GM19328 (cell line): ENCODE results near the gene KLHL41.
A peak's percentile ranks its signal among the peaks of the same experiment; 100 is the strongest.

Source experiments
- ATAC-seq: cut with Tn5 transposase; IDR thresholded peaks from one replicate; pipeline ENCODE4 v1.9.1; 2021; ENCODE audit warnings: mild to moderate bottlenecking, moderate library complexity; ENCODE audit not compliant: unreplicated experiment

KLHL41 gene

DNA sequence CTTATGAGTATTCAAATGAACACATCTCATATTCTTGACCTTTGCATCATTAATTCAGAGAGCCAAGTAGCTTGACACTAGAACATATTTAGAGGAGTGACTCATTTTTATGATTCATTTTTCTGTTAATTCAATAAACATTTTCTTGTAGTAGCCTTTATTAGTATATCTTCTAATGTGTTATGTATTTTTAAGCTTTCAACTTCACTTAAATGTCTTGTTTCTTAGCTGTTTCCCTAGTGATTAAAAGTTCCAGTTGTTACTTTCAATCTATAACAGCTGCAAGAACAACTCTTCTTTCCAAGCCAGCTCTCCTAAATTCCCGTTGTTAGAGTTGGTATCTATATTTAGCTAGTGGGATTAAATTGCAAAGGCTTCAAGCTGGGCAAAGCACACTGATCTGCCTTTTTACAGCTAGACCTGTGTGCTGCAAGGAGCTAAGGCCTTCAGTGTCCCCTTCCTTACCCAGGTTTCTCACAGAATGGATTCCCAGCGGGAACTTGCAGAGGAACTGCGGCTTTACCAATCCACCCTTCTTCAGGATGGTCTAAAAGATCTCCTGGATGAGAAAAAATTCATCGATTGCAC is at the start of gene KLHL41:
TSS of gene KLHL41 (plus strand) at position 405 of the 588 bp plus-strand sequence. CDS start at position 482, 77 bp downstream.
- no peak for ATAC-seq

DNA sequence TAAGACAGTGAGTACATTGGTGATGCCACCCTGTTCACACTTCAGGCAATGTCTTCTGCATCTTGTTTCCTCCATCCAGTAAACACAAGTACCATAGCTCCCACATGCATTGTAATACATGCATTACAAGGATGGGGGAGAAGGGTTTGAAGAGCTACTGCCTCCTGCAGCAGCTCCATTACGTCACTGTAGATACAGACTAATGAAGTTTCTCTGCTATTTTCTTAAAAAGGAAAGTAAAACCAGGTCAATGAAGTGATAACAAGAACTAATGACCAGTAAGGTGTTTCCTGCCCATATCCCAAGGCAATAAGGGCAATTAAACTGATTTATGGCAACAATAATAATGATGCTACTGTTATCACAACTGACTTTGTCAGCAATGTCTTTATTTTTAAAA is 48.4 kb upstream of the KLHL41 start:
- no peak for ATAC-seq

DNA sequence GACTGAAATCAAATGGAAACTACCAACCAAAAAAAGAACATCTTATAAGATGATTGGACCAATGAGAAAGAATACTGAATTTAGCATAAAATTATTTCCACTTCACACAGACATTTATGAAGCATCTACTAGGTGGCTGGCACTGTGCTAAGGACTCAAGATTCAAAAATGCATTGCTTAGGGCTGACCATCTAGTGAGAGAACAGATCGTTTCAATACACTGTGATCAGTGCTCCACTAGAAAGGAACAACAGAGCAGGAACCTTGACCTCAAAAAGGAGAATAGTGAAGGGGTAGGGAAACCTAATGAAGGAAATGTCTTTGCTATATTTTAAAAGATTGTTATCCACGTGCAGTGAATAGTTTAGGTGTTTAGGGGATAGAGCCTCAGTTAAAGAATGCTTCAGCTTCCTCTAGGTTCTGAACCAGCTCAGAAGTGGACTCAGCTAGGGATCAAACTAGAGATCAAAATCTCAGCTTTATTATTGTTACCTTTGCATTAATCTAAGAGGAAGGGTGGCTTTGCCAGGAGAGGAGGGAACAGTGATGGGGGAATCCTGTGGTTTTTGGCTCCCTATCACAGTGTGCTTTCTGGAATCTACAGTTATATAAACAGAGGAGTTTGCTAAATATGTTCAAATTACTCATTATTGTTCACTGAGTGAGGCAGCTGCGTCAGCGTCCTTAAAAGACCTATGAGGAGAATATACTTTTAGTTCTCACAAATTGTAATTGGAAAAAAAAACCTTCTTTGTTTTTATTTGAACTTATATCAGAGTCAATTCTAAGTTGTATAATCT is 46.4 kb upstream of the KLHL41 start:
- ATAC-seq, result no peak

DNA sequence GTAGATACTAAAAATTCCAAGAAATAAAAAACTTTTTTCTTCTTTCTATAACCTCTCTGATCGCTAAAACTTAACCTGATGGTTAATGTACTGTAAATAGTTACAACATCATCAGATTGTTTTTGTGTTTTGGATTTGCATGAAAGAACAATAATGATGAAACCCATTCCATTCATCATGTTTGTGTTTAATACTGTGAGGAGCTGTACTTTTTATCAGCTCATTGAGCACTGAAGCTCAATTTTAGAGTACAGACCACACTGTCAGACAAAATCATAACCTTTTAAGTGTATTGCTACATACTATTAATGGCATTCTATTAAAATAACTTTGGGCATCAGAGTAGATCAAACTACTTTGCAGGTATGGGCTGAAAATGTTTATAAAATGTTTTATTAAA is 45.0 kb upstream of the KLHL41 start:
- no peak for ATAC-seq

DNA sequence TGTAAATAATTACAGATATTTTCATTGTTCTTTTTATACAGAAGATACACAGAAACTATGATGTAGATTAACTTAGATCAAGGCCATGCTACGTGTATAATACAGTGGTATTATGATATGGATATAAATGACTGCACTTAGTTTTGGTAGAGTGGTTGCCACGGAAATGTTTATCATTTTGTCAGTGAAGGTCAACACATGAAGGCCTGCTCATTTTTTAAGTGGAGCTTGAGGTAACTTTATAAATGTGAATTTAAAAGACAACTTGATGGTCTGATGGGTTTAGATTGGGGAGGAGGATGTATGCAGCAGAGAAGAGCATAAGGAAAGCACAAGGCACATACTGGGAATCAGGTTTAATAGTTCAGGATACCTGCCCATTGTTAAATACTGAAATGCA is 44.6 kb upstream of the KLHL41 start:
- ATAC-seq, result no peak

DNA sequence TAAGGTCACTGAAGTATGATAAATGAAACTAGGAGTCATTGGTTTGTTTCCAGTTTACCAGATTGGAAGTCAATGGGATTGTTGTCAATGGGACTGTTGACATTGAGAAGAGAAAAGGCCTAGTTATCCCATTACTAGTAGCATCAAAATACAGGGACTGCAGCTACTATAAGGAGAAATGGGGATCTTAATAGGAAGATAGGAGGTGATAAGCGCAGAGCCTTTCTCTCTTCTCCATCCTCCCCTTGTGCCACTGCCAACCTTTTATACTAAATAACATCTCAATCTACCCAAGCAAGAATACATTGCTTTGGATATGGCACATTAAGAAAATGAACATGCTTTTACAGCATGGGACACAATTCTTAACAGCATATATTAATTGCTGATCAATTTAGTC is 40.7 kb upstream of the KLHL41 start:
- ATAC-seq, result no peak

DNA sequence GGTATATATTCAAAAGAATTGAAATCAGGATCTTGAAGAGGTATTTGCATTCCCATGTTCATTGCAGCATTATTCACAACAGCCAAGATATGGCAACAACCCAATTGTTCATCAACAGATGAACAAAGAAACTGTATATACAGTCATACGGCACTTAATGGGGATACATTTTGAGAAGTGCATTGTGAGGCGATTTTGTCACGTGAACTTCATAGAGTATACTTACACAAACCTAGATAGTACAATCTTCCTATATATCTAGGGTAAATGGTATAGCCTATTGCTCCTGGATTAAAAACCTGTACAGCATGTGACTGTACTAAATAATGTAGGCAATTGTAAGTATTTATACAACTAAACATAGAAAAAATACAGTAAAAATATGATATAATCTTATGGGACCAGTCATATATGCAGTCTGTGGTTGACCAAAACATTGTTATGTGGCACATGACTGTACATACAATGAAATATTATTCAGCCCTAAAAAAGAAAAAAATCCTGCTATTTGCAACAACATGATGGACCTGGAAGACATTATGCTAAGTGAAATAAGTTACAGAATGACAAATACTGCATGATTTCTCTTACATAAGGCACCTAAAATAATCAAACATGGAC is 39.4 kb upstream of the KLHL41 start:
- ATAC-seq, result no peak

DNA sequence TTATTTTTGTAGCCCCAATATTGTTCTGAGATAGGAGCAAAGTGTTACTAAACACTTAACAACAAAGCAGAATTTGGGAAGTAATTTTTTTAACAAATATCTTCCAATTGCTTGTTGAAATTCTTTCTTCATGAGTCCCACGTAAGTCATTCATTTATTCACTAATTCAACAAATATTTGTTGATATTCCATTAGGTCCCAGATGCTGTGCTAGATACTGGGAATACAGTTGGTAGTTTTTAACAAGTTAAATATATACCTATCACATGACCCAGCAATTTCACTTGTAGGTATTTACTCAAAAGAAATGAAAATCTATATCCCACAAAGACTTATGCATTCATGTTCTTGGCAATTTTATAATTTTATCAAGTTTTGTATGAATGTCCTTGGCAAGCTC is 37.3 kb upstream of the KLHL41 start:
- no peak for ATAC-seq

DNA sequence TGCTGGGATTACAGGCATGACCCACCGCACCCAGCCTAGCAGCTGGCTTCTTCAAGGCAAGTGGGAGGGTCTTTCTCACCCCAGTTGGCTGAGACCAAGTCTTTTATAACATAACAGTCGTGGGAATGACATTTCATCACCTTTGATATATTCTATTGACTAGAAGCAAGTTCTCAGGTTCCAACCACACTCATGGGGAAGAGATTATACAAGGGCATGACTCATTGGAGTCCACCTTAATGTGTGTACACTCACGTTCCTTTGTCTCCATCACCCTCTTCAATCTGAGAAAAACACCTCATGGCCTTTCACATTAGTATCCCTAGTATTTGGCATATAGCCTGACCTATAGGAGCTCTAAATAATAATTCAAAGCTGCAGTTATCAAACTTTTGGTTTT is 33.0 kb upstream of the KLHL41 start:
- ATAC-seq, result no peak

DNA sequence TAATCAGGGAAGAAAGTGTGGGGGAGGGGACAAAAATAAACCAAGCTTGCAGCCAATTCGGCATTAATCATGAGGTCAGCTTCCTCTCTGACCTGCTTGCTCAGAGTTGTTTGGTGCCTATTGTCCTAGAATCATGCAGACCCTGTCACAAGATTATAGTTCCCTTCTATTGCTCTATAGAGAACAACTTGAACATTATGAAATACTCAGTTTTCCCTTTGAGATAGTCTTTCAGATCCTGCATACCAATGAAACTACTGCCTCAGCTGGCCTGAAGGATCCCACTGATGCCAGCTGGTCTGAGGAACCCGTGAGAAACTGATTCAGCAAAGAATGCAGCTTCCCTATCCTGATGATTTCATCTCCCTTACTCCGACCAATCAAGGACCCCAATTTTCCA is 31.2 kb upstream of the KLHL41 start:
- no peak for ATAC-seq

DNA sequence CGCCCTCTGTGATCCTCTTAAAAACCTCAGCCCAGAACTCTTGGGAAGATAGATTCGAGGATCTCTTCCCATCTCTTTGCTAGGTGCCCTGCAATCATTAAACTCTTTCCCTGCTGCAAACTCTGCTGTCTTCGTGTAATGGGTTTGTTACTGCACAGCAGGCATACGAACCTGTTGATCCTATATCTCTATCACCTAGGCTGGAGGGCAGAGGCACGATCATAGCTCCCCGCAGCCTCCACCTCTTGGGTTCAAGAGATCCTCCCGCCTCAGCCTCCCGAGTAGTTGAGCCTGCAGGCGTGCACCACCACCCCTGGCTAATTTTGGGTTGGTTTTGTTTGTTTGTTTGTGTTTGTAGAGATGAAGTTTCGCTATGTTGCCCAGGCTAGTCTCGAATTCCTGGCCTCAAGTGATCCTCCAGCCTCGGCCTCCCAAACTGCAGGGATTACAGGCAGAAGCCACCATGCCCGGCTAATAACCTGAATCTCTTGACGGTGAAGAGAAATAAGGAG is 30.7 kb upstream of the KLHL41 start:
- no peak for ATAC-seq

DNA sequence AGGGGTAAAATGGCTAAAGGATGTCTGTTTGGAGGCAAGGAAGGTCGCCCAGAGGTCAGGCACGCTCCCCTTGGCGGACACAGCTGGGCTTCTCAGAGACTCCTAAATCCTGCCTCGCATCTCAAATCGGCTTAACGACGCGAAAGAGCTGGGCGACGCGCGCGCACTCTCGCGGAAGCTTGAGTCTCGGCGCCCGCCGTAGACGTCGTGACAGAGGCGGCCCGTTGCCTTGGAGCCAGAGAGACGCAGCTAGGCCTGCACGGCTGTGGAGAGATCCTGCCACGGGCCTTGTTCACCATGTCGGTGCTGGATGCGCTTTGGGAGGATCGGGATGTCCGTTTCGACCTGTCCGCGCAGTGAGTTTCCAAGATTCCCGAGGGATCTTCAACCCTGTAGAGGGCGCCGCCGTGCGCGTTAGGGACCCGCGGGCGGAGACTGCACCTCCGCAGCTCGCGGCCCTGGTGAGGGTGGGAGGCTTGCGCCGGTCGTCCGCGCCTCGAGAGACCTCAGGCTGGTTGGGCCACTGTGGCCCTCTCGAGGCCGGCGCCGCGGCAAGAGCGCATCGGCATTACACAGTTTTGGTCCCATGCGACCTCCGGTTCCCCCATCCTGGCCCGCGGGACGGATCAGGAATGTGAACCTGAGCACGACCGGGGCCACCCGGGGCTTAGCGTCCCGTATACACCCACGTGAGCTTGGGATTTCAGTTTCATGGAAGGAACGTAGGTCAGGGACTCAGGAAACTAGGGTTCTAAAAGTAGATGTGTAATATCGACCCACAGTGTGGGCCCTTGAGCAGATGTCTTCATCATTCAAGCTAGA is 30.0 kb upstream of the KLHL41 start, which contains the start of gene BBS5:
TSS of gene BBS5 (plus strand) at position 238 of the 822 bp plus-strand sequence. CDS start at position 298, 60 bp downstream.
- ATAC-seq, result peak; percentile 97

DNA sequence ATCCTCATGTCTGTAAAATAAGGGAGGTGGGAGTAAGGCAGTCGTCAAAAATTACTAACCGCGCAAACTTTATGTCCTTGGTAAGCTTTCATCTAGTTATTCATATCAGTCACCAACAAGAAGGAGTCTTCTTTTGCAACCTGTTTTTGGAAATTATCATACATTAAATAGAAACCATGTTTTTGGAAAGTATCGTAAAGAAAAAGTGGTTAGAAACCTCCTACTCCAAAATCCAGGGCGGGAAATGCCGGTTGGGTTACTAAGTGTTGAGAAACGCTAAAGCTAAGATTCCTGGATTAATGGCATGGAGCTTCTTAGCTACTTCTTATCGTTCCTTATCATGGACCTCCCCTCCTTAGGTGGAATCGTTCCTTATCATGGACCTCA is 29.4 kb upstream of the KLHL41 start:
- ATAC-seq, result no peak

DNA sequence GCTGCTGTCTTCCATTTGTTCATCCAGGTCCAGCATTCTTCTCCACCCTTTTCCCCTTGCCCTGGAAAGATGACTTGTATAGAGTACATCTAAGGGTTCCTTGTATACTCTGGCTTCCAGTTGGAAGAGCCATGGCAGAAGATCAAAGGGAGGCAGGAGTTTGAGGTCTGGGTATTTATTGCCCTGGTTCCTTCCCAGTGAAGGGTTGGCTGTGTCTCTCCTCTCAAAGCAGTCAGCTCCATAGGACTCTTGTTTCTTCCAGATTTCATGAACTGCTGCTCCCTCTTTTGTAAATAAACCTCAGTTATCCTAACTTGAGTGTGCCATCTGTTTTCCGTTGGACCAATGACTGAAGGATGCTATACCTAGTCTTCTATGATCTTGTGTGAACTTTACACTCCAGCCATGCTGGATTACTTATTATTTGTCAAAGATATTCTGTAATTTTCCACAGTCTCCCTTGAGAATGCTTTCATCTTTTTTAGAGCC is 23.8 kb upstream of the KLHL41 start:
- no peak for ATAC-seq

DNA sequence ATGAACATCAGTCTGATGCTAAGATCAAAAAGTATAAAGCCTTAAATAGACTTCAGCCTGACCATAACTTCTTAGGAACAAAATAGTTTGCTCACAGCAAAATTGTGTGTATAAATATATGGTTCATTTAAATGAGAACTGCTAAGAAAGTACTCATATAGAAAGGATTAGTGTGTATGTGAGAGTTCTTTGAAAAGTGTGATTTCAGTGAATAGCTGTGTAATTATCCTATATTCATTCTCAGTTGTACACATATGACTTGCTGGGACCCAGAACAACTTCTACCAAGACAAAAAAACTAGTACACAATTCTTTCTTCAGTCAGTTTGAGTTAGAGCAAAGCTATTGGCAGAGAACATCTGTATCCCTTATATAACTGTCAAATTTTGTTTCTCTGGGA is 23.0 kb upstream of the KLHL41 start:
- no peak for ATAC-seq

DNA sequence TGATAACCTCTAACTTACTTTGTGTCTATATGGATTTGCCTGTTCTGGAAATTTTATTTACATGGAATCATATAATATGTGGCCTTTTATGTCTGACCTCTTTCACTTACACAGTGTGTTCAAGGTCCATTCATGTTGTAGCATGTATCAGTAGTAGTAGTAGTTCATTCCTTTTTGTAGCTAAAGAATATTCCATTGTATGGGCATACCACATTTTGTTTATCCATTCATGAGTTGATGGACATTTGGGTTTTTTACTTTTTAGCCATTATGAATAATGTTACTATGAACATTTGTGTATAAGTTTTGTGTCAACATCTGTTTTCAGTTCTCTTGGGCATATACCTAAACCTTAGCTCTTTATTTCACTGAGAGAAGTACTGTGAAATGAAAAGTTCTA is 18.7 kb upstream of the KLHL41 start:
- ATAC-seq, result no peak

DNA sequence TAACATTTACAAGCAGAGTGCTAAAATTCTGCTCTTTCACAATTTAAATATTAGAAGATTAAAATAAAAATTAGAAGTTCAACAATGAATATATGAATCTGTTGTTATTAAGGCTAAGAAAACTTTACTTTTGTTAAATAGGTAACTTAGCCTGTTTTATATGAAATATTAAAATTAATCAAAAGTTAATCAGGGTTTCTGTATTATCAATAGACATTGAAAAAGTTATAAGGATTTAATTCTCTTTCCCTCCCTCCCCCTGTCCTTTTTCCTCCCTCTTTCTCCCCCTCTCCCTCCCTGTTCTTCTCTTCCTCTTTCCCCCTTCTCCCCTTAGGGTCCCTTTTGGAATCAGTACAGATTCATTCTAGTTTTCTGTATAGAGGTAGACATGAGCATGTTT is 18.1 kb upstream of the KLHL41 start:
- ATAC-seq, result no peak

DNA sequence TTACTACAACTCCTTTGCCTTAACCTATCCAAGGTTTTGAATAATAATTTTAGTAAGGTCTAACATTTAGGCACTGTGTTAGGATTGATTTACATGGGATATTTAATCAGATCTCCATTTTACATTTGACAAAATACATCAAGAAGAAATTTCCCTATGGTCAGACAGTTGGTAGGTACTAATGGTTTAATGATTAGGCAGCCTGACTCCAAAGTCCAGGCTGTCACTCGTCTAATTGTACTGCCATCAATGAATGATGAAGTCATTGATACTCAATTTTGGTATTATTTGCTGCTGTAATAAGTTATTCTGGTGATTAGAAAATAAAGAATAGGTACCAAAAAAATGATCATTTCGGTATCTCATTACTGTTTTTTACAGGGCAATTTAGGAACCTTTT is 16.1 kb upstream of the KLHL41 start:
- no peak for ATAC-seq

DNA sequence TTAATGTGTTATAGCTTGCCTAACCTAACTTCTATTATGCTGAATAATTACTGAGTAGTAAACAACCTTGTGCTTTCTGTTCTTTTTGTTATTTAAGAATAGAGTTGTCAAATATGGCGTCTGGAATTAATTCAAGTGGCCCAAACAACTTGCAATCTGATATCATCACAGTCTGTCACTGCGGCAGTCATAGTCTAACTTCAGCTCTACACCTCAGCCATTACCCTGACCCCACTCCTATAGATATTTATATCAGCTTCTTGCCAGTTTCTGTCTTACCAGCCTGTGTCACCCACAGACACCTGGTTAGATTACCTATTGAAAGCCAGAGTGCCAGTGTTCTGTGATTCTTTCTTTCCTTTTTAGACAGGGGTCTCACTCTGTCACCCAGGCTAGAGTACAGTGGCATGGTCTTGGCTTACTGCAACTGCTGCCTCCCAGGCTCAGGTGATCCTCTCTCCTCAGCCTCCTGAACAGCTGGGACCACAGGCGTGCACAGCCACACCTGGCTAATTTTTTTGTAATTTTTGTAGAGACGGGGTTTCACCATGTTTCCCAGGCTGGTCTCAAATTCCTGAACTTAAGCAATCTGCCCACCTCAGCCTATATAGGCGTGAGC is 14.1 kb upstream of the KLHL41 start:
- no peak for ATAC-seq

DNA sequence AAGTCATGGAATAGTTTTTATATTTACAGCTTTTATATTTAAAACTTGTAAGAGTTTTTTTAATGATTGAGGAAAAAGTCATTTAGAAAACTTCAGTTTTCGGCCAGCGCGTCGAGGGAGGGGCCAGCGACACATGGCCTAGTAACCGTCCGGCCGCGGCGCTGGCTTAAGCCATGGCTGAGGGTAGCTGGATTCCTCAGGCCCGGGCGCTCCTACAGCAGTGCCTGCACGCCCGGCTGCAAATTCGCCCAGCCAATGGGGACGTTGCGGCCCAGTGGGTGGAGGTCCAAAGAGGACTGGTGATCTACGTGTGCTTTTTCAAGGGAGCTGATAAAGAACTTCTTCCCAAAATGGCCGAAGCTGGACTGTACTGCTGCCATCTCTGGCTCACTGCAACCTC is 4.9 kb upstream of the KLHL41 start:
- ATAC-seq, result no peak

DNA sequence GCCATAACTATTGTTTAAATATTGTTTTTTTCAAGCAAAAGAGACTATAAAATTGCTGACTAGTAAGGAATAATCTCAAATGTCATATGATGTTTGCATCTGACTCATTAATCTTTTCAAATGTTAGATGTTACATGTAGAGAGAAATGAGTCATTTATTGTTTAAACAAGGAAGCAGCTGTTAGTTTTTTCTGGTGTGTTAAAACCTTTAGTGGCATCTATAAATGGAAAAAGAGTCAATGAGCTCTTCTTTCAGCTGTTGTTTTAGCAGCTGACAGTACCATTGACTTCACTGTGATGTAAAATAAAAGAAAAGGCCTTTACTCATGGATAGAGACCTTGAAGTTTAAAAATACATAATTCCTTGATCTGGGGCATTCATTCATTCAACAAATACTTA is 1.8 kb upstream of the KLHL41 start:
- ATAC-seq, result no peak
